Sigmoid colon (tissue), 7 donors: ENCODE results near the gene CNST. TPM values are rescaled to one million over a fixed set of nuclear protein-coding genes. Genes with fewer than 3 reads are reported as not detected.

Source experiments
- DNase-seq: peaks from one replicate; pipeline ENCODE4 v3.0.0-alpha.2; 2019
- H3K27ac ChIP-seq, 4 donors: fragments of 200-600 bp; sonication (generic); one replicate each; pipeline ENCODE4 v1.5.1; 2016 to 2019; ENCODE audit warnings: mild to moderate bottlenecking in 1 of 4
- H3K27me3 ChIP-seq, 3 donors: fragments of 200-600 bp; sonication (generic); one replicate each; pipeline ENCODE4 v1.5.1; 2019; ENCODE audit warnings: mild to moderate bottlenecking in 1 of 3
- H3K36me3 ChIP-seq, 4 donors: fragments of 200-600 bp; sonication (generic); one replicate each; pipeline ENCODE4 v1.5.1; 2016 to 2019
- H3K4me1 ChIP-seq, 4 donors: fragments of 200-600 bp; sonication (generic); one replicate each; pipeline ENCODE4 v1.5.1; 2017 to 2019
- H3K4me3 ChIP-seq, 4 donors: fragments of 200-600 bp; sonication (generic); one replicate each; pipeline ENCODE4 v1.5.1; 2017 to 2019; ENCODE audit warnings: mild to moderate bottlenecking in 2 of 4, moderate library complexity in 1 of 4
- H3K9me3 ChIP-seq, 4 donors: fragments of 200-600 bp in 3 of 4; sonication (generic) in 3 of 4; one replicate each; pipeline versions ENCODE4 v1.5.1 to v1.6.1; 2013 to 2019
- CTCF ChIP-seq, 4 experiments: fragments of 450-650 bp in 3 of 4; fragments of 200-600 bp in 1 of 4; IDR thresholded peaks; one replicate each; pipeline ENCODE4 v1.5.1; 2016 to 2019; ENCODE audit warnings: antibody characterized with exemption in 4 of 4, mild to moderate bottlenecking in 3 of 4, moderate library complexity in 2 of 4
- EP300 ChIP-seq, 4 donors: sonication (generic); formaldehyde crosslinking; IDR thresholded peaks; one replicate each; pipeline ENCODE4 v1.6.1; 2017; ENCODE audit warnings: antibody characterized with exemption in 4 of 4
- POLR2A ChIP-seq, 2 donors: fragments of 450-650 bp; IDR thresholded peaks; one replicate each; pipeline ENCODE4 v1.6.1; 2016; ENCODE audit warnings: antibody characterized with exemption in 2 of 2, mild to moderate bottlenecking in 2 of 2, moderate library complexity in 2 of 2
- POLR2AphosphoS5 ChIP-seq, 4 donors: sonication (generic); formaldehyde crosslinking; IDR thresholded peaks; one replicate each; pipeline ENCODE4 v1.6.1; 2017; ENCODE audit warnings: antibody characterized with exemption in 4 of 4
- WGBS, 2 donors: extraction: QIAGEN DNeasy Blood & Tissue Kit; methylation state at CpG; one replicate each; pipeline ENCODE4 v1.1.7; 2013; 5-methylcytosine and 5-hydroxymethylcytosine counted together
- intact Hi-C: fragments of 100-400 bp; cut with DNase I; formaldehyde crosslinking; loops from one replicate; pipeline ENCODE4 v1.15.1; 2023
- polyA plus RNA-seq, 3 donors: library from polyadenylated mRNA; stranded (reverse); fragments of 200-250 nt; gene quantifications; one replicate each; pipeline ENCODE4 v1.2.3, GENCODE V29; 2013
- total RNA-seq, 4 donors: library from RNA; depleted of rRNA; stranded (reverse); fragments of >200 nt; gene quantifications; one replicate each; pipeline ENCODE4 v1.1.0, GENCODE V29; 2016
- donor health status: healthy with polysubstance abuse.
- donor health status: Bipolar disorder and iron deficiency.
- donor health status: healthy.

Gene CNST
- total and polyA plus RNA-seq, 7 donors: 9.0 to 39.2 (median 26.0) TPM

GRCh38 chr1:246661451-246661850 is 95.2 kb downstream of the CNST start:
- no peak for DNase-seq
- TF ChIP-seq POLR2A (IDR thresholded peaks at IDR 0.05): no peak
- TF ChIP-seq CTCF (IDR thresholded peaks at IDR 0.05): no peak
- no peak for TF ChIP-seq EP300 (IDR thresholded peaks at IDR 0.05)
- TF ChIP-seq POLR2AphosphoS5 (IDR thresholded peaks at IDR 0.05): no peak
- Histone ChIP-seq H3K27me3 (no peaks in the 10 kb centered on the region), H3K9me3 (no peaks in the 10 kb centered on the region), H3K27ac (no peak overlapping the region), H3K36me3 (peaks cover 0 to 66% (median 16%) of the 10 kb centered on the region in 4 donors), H3K4me3 (no peak overlapping the region), H3K4me1 (no peaks in the 10 kb centered on the region)
- intact Hi-C loops: no loop called here
- 23 to 78% methylated on average over 2 of the region's 2 CpGs for WGBS, 2 donors

- peaks cover 0 to 43% (median 13%) of the 10 kb centered on the region in 4 donors for H3K36me3 ChIP-seq
- DNase-seq: no peak
- no peak for TF ChIP-seq POLR2AphosphoS5 (IDR thresholded peaks at IDR 0.05)
- no peak for TF ChIP-seq EP300 (IDR thresholded peaks at IDR 0.05)
- no peak for TF ChIP-seq CTCF (IDR thresholded peaks at IDR 0.05)
- no peak for TF ChIP-seq POLR2A (IDR thresholded peaks at IDR 0.05)
- H3K4me3 ChIP-seq: no peak overlapping the region
- no peak overlapping the region for H3K27ac ChIP-seq
- H3K27me3 ChIP-seq: no peaks in the 10 kb centered on the region
- H3K9me3 ChIP-seq: no peaks in the 10 kb centered on the region
- 94 to 98% methylated on average over 5 of the region's 5 CpGs for WGBS, 2 donors
- intact Hi-C loops: no loop called here
- no peaks in the 10 kb centered on the region for H3K4me1 ChIP-seq
Measured at GRCh38 chr1:246667773-246668172, 101.5 kb downstream of the CNST start.

- no peaks in the 10 kb centered on the region for H3K9me3 ChIP-seq
- no peak for TF ChIP-seq POLR2A (IDR thresholded peaks at IDR 0.05)
- no peak for TF ChIP-seq EP300 (IDR thresholded peaks at IDR 0.05)
- TF ChIP-seq POLR2AphosphoS5 (IDR thresholded peaks at IDR 0.05): no peak
- no peak for TF ChIP-seq CTCF (IDR thresholded peaks at IDR 0.05)
- no peaks in the 10 kb centered on the region for H3K27me3 ChIP-seq
- WGBS, 2 donors: 91 to 96% methylated on average over 6 of the region's 6 CpGs
- no peak for DNase-seq
- no peak overlapping the region for H3K27ac ChIP-seq
- no peak overlapping the region for H3K4me3 ChIP-seq
- H3K36me3 ChIP-seq: peaks cover 0 to 34% (median 15%) of the 10 kb centered on the region in 4 donors
- intact Hi-C loops: no loop called here
- H3K4me1 ChIP-seq: no peaks in the 10 kb centered on the region
Measured at GRCh38 chr1:246669659-246670058, 103.4 kb downstream of the CNST start.

- Histone ChIP-seq H3K36me3 (peaks cover 0 to 5% (median 3%) of the 10 kb centered on the region in 4 donors), H3K4me1 (no peaks in the 10 kb centered on the region), H3K4me3 (no peak overlapping the region), H3K27me3 (no peaks in the 10 kb centered on the region), H3K27ac (no peak overlapping the region), H3K9me3 (no peaks in the 10 kb centered on the region)
- 90 to 91% methylated on average over 8 of the region's 8 CpGs for WGBS, 2 donors
- TF ChIP-seq POLR2A (IDR thresholded peaks at IDR 0.05) (no peak), EP300 (IDR thresholded peaks at IDR 0.05) (no peak), POLR2AphosphoS5 (IDR thresholded peaks at IDR 0.05) (no peak), CTCF (IDR thresholded peaks at IDR 0.05) (no peak)
- intact Hi-C loops: no loop called here
- no peak for DNase-seq
Measured at GRCh38 chr1:246674049-246674448, 107.8 kb downstream of the CNST start.

- peaks cover 0 to 4% (median 0%) of the 10 kb centered on the region in 4 donors for H3K36me3 ChIP-seq
- H3K27ac ChIP-seq: no peak overlapping the region
- intact Hi-C loops: no loop called here
- peaks cover 0 to 18% (median 4%) of the 10 kb centered on the region in 4 donors for H3K4me1 ChIP-seq
- TF ChIP-seq POLR2AphosphoS5 (IDR thresholded peaks at IDR 0.05) (no peak), EP300 (IDR thresholded peaks at IDR 0.05) (no peak), CTCF (IDR thresholded peaks at IDR 0.05) (no peak), POLR2A (IDR thresholded peaks at IDR 0.05) (no peak)
- DNase-seq: no peak
- no peaks in the 10 kb centered on the region for H3K9me3 ChIP-seq
- no peaks in the 10 kb centered on the region for H3K27me3 ChIP-seq
- WGBS, 2 donors: 15 to 65% methylated on average over 2 of the region's 2 CpGs
- H3K4me3 ChIP-seq: no peak overlapping the region
Measured at GRCh38 chr1:246677842-246678241, 111.6 kb downstream of the CNST start.
